HPDE6-E6E7 (cell line): ENCODE measurements around the gene LRRC7.

ENCODE experiments used
- DNase-seq: peaks from one replicate; pipeline ENCODE4 v3.0.0; 2011; ENCODE audit warnings: missing footprints; ENCODE audit errors: extremely low spot score

LRRC7 gene

DNA sequence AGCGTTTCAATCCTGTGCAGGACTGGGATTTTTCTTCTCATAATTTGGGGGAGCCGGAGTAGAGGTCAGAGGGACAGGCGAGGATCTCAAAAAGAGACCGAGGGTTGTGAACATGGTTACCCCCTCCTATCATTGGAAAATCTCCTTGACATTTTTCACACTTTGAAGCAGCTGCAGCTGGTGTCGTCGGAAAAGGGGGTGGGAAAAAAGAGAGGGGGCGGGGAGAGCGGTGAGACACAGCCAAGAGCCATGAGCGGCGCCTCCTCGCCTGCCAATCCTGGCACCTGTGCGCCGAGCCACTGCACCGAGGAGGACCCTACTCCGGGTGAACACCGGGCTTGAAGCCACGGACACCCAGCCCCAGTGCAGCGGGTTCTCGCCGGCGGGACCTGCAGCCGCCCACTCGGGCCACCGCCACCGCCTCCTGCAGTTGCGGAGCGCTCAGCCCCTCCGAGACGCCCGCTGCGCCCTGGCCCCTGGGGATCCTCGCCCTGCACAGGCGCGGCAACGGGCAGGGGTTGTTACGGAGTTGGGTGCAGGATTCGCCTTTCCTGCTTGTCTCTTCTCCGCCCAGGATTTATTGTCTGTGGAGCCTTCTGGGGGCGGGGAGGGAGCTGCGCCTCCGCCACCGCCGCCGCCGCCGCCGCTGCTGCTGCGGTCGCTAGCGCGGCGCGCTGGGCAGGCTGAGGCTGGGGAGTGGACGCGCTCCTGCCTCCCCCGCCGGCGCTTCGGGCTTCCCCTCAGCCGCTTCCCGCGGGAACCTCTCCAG lies at the start of gene LRRC7:
Gene LRRC7, plus strand, starts transcription at position 271 of the 769 bp plus-strand sequence. CDS start 718 bp downstream, outside the sequence.
- DNase-seq = no peak

DNA sequence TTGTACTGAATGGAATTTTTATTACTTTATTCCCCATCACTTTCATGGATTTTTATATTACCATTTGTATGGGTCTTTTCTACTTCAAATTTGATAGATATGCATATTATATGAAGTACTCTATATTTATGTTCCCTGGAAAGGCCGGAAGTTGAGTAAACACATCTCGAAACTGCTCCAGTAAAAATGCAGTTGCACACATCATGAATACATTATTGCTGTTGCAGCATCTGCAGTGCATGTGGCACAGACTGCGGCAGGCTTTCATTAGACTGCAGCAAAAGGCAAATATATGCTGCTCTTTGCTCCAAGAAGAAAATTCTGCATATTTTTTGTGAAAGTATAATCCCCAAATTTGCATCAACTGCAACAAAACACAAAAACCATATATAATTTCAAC lies 48.7 kb upstream of the LRRC7 start:
- DNase-seq = no peak

DNA sequence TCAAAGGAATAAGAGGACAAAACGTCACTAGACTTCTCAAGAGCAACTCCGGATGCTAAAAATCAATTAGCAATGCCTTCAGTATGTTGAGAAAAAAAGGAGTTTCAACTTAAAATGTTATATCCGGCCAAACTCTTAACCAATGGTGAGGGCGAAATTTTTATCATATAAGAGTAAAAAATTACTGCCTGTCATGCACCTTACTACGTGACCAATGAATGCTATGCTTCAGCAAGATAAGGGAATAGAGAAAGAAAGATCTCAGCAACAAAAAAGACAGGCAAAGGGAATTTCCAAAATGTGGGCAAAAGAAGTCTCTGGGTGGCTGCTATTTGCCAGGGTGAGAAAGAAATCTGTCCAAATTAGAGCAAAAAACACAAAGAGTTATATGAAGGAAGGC lies 47.4 kb upstream of the LRRC7 start:
- DNase-seq = no peak

DNA sequence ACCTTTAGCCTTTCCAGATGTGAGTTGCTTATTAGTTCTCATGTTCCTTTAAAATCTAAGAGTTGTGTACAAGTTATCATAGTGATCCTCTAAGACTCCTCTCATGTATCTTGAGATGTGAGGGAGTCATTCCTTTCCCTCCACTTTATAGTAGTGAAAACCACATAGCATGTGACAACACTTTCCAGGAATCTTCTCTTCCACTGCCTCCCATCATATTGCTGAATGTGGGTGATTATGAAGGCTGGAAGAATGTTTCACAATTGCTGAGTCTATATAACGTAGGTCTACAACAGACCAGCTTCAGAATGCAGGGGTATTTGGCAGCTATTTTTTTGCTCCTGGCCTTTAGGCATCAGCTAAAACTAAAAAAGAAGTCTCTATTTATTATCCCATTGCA lies 44.7 kb upstream of the LRRC7 start:
- no peak for DNase-seq

DNA sequence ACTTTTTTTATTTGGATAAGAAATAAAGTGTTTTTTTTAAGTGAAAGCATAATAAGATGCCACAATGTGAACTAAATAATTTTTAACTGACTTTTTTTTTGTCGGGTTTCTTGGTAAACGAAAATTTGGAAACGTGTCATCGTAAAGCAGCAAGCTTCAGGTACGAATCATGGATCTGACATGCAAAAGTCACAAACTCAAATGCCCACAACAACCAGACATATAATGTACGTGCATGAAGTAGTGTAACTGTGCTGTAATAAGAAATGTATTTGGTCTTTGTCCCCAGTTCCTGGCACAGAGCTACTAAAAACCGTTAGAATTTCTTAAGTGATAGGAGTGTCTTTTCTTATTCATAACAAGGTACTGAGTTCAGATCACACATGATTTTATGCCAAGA lies 44.3 kb upstream of the LRRC7 start:
- DNase-seq = no peak

DNA sequence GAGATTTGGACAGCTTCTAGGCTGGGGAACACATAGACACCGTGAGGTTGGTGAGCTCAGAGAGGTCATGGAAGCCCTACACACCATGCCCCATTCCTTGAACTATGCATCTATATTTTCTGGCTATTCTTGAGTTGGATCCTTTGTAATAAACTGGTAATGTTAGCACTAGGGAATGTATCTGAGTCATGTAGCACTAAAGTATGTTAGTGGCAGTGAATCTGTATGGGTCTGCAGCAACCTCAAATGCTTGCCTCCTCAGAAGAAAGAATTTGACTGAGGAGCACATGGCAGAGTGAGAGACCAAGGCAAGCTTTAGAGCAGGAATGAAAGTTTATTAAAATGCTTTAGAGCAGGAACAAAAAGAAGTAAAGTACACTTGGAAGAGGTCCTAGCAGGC lies 43.7 kb upstream of the LRRC7 start:
- no peak for DNase-seq

DNA sequence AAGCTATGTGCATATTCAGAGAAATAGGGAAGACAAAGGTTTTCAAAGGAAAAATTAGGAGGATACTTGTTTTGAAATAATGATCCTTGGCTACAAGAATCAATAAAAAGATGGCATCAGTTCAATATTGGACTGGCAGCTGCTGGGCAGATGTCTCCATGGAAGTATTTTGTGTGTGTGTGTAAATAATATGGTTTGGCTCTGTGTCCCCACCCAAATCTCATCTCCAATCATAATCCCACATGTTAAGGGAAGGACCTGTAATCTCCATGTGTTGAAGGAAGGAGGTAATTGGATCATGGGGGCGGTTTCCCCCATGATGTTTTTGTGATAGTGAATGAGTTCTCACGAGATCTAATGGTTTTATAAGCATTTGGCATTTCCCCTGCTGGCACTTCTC lies 40.4 kb upstream of the LRRC7 start:
- no peak for DNase-seq

DNA sequence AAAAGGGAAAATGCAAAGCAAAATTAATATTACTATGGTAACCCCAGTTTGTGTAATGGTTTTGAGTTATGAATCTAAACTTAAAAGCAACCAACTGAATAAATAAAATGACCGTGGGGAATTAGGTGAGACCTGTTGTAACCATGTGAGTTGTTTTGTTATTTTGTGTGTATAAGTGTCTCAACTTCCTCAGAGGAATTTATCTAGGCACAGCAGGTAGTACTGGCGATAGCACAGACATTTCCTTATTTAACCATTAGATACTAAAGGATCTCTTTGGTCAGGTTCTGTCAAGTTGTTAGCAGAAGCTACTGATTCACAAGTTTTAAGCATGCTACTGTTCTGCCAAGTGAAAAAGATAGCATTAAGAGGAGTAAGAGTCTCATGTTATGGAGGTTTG lies 39.3 kb upstream of the LRRC7 start:
- no peak for DNase-seq

DNA sequence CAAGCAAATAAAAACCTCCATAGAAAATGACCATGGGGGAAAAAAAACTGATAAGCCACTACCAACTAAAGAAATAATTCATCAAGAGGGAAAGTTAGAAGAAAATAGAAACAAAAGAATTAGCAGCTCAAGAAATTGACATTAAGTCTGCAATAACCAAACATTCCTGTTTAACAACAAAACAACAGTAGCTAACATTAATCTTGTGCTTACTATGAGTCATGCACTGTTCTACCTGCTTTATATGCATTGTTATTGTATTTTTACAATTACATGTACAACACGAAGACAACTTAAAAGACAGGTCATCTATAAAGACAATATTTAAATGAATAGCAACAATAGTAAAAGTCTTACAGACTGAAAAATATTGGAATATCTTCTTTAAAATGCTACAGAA lies 34.4 kb upstream of the LRRC7 start:
- DNase-seq = peak; percentile 33

DNA sequence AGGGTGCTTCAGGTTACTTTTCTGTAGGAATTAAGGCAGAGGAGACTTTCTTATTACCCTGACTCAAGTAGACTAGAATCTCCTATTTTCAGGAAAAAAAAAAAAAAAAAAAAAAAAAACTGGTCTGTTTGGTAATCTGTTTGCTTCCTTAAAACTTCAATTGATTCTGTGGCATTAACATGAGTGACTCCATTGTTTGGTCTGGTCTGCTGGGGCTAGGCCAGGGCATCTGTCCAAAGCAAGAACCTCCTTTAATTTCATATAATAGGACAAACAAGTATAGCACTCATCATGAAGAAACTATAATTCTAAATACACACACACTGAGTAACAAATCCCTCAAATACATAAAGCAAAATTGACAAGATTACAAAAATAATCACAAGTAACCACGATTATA lies 32.9 kb upstream of the LRRC7 start:
- DNase-seq = no peak

DNA sequence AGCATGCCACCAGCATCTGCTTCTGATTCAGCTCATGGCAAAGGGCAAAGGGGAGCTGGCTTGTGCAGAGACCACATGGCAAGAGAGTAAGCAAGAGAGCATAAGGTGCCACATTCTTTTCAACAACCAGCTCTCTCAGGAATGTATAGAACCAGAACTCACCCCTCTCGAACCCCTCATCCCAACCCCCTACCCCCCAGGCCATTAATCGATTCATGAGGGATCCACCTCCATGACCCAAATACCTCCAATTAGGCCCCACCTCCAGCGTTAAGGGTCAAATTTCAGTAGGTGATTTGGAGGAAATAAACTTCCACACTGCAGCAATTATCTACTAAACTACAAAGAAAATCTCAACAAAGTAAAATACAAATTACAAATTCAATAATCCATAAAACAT lies 32.2 kb upstream of the LRRC7 start:
- no peak for DNase-seq

DNA sequence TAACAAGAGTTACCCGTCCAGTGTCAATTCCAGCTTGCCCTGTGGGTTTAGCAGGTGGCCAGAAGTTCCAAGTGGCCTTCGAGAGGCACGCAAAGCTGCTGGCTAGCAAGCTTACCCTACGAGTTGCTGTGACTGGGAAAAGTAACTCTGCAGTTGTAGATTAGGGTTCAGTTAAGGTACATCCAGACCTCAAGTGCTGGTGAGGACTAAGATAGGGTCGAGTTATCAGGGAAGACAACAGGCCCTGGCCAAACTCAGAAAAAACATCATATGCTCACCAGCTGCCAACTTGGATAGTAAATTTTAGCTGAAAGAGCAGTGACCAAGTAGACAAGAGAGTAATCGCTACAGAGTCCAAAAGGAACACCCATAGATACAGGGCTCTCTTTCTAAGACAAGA lies 27.7 kb upstream of the LRRC7 start:
- no peak for DNase-seq

DNA sequence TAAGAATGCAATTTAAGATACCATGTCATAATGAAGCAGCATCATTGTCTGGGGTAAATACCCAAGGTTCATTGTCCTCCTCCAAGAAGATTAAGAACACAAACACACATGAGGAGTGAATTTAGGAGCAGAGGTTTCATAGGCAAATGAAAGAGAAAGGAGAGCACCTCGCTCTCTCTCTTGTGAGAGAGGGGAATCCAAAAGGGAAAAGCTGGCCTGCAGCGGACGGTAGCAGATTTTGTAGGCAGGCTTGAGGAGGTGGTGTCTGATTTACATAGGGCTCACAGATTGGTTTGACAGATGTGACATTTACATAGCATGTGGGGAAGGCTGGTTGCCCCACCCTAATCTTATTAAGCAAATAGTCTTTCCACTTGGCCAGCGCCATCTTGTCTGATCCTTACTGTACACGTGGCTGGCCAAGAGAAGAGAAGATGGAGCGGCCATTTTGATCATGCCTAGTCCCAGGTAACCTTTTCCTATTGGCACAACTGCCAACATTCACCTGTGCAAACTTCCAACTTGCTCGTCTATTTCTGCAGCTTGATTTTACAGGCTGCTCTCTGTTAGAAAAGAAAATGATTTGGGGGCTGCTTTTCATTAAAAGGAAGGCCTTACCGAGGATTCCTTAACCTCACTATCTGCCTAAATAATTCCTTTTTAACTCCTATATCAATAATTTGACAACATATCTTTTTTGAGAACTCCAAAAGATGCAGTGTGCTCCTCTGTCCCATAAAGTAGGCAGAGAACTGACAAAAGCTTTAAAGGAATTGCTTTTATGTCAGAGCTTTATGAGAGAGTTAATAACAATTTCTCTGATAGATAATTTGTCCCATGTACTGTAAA lies 16.0 kb upstream of the LRRC7 start:
- no peak for DNase-seq

DNA sequence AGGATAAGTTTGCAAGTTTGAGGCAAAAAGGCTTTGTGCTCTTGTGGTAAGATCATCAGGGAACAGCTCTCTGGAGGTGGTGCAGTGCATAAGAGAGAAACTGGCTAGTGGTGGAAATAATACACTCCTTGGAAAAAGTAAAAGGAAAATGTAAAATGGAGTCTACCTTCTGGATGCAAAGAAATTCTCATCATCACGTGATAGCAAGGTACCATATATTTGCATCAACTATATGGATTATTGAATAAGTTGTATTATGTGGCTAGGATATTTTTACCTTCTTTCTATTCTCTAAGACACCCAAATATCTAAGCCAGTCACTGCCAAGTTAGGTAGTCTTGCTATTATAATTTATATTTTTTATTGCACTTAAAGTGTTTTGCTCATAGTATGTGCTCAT lies 14.0 kb upstream of the LRRC7 start:
- no peak for DNase-seq

DNA sequence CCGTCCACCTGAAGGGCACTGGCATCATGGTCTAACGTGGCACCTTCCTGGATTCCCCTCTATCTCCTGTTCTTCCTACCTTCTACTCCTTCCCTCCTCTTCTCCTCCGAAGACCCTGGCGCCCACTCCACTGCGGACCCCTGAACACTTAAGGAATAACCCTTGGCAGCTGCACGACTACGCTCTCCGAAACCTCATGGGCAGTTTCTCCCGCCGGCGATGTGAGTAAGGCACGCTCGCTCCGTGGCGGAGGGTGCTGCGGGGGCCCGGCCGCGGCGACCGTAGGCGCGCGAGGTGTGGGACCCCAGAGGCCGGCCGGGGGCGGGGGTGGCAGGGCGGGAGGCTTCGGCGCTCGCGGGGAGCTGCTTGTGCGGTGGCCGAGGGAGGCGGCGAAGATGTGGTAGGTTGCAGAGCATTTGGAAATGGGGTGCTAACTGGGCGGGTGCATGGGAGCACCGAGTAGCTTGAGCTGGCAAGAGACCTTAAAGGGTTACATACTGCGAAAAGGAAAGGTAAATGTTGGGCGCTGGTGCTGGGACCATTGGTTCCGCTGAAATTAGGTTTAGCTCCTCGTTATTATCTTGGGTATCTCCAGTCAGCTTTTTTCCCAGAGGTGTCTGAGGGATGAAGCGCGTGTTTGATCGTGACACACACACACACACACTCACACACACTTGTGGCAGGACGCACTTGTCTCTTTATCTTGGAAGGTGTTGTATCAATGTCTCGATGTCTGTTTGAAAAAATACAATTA lies 876 bp downstream of the LRRC7 start:
- DNase-seq = no peak

DNA sequence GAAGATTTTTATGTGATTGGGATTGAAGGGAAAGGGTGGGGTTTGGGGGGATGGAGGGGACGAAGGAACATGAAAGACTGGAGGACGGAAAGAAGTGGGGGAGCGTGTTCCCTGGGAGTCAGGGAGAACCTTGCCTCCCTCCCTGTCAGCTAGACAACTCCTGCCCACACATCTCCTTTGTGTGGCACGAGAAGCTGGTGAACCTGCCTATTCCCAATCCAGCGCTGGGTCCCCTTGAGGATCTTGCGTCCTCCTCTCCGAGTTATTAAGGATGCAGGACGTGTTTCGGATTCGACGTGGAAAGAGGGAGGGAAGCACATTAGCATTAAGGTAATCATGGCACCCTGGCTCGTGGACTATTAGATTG lies 1.4 kb downstream of the LRRC7 start:
- no peak for DNase-seq

DNA sequence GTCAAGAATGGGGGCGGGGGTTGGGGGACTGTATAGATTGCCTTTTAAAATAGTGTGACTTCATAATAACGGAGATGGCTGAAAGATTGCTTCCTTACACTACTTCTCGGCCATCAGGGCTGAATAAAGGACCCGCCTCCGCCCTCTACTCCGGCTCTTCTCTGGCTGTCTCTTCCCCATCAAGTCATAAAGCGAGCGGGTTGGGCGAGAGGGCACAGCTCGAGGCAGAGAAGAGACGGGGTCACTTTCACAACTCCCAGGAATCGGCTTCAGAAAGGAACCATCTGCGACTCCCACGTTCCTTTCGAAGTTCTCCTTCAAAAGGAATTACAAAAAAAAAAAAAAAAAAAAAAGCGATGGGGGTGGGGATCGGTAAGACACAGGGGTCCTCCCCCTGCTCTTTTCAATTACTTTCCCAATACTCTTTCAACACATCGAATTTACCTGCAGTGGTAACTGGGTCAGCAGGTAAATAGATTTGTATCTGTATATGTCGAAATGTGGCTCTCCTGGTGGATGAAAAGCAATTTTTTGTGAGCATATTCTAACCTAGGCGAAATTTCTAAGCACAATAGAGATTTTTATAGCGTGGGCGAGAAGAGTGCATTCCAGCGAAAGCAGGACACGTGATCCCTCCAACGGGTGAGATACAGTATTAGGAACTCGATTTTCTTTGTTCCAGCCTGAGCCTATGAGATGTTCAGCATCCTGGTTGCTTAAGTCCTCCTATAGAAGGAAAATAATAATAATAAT lies 2.0 kb downstream of the LRRC7 start:
- DNase-seq = no peak

DNA sequence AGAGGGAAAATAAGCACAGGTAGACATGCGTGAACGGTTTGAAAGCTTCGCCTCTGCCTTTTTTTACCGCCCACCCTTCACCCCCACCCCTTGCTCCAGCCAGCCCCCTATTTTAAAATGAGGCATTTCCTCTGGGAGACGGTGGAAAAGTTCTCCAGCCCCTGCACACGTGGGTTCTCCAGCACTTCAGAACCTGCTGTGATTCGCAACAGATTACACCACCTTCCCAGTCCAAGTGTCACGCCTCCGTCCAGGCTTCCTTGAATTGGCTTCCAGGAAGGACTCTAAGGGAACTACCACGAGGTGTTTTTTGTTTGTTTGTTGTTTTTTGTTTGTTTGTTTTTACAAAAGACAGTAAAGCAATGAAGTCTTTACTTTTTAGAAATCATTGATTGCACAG lies 2.6 kb downstream of the LRRC7 start:
- no peak for DNase-seq

DNA sequence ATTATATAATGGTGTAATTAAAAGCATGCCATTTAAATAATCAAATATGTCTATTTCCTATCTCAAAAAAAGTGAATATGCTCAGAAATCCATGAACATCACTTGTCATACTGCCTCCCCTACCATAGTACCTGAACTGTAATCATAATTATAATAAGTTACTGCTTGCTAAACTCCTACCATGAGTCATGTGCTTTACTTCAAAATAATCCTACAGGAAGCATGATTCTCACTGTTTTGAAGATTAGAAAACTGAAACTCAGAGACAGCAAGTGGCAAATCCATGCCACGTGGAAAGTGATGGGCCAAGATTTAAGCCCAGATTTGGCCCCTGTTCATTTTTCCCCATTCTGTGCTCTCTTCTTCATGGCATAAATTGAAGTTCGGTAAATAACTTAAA lies 5.2 kb downstream of the LRRC7 start:
- DNase-seq = no peak

DNA sequence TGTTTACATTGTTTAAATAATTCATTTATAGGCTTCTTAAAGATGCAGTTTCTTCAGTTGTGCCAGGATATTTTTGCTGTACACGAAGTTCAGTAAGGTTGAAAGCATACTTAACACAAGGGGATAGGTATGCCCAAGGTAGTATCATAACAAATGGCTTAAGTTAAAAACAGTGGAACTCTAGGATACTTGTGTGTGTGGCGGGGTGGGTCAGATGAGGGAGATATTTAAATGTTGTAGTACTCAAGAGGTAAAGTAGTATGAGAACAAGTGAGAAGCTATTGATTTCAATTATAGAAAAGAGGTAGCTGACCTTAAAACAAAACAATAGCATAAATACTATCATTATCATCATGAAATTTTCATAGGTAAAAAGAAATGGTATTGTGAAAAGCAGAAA lies 6.2 kb downstream of the LRRC7 start:
- no peak for DNase-seq

DNA sequence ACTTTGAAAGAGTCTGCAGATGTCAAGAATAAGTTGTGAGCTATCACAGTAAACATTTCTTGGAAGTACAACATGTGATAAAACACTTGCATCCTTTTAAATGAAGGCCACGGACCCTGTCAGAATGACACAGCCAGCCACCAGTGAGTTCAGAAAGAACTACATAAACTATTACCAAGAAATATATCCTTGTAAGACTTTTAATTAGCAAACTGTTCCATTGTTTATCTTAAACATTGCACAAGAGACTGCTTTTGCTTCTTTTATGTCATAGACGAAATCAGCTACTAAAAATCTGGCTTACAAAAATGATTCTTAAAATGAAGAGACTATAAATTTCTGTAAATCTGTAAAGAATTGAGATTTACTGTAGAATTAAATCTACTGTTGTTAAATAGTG lies 17.9 kb downstream of the LRRC7 start:
- DNase-seq = no peak

DNA sequence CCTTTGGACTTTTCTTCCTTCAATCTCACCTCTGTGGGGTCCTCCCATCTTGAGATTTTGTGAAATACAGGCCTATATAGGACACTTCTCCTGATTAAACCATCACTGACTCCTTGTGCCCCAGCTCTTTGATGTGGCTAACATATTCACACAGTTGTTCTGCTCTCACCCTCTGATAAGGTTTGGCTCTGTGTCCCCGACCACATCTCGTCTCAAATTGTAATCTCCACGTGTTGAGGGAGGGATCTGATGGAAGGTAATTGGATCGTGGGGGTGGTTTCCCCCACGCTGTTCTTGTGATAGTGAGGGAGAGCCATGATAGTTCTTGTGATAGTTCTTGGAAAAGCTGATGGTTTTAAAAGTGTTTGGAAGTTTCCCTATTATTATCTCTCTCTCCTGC lies 19.7 kb downstream of the LRRC7 start:
- DNase-seq = no peak
